HL-60 (cell line): ENCODE results near the gene KRTAP5-7.

ENCODE experiments used
- CTCF ChIP-seq: IDR thresholded peaks from one replicate; pipeline ENCODE4 v1.5.1; 2011; ENCODE audit warnings: low read length, control low read depth, inconsistent platforms; ENCODE audit not compliant: insufficient read depth
- TF ChIP-seq, protein P1 (sequence below): IDR thresholded peaks from 2 replicates; pipeline ENCODE4 v1.6.1; 2012; ENCODE audit warnings: low read depth; ENCODE audit not compliant: insufficient replicate concordance

DNA sequence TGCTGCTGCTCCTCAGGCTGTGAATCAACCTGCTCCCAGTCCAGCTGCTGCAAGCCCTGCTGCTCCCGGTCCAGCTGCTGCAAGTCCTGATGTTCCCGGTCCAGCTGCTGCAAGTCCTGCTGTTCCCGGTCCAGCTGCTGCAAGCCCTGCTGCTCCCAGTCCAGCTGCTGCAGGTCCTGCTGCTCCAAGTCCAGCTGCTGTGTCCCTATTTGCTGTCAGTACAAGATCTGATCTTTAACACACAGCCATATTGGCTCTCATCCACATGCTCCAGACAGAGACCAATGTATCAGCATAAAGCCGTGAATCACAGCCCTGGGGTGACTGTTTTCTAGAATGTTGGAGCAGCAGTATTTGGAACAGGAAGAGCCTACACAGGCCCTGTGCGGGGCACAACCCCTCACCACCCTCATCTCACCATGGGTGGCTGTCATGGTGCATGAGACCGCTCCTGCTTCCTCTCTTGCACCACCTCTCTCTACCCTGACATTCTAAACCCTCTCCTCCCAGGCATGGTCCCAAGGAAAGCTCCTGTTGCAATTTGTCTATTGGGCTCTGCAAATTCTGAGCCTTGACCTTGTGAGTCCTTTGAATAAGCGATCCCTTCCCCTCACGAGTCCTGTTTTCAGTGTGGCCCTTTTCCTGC, 41.8 kb downstream of the KRTAP5-7 start:
- TF ChIP-seq, protein P1, sequence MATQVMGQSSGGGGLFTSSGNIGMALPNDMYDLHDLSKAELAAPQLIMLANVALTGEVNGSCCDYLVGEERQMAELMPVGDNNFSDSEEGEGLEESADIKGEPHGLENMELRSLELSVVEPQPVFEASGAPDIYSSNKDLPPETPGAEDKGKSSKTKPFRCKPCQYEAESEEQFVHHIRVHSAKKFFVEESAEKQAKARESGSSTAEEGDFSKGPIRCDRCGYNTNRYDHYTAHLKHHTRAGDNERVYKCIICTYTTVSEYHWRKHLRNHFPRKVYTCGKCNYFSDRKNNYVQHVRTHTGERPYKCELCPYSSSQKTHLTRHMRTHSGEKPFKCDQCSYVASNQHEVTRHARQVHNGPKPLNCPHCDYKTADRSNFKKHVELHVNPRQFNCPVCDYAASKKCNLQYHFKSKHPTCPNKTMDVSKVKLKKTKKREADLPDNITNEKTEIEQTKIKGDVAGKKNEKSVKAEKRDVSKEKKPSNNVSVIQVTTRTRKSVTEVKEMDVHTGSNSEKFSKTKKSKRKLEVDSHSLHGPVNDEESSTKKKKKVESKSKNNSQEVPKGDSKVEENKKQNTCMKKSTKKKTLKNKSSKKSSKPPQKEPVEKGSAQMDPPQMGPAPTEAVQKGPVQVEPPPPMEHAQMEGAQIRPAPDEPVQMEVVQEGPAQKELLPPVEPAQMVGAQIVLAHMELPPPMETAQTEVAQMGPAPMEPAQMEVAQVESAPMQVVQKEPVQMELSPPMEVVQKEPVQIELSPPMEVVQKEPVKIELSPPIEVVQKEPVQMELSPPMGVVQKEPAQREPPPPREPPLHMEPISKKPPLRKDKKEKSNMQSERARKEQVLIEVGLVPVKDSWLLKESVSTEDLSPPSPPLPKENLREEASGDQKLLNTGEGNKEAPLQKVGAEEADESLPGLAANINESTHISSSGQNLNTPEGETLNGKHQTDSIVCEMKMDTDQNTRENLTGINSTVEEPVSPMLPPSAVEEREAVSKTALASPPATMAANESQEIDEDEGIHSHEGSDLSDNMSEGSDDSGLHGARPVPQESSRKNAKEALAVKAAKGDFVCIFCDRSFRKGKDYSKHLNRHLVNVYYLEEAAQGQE = no peak
- no peak for TF ChIP-seq CTCF
